Endothelial cell of umbilical vein (primary cell): ENCODE results near the gene MOB3C. TPM values are rescaled to one million over a fixed set of nuclear protein-coding genes. Genes with fewer than 3 reads are reported as not detected.

Experiments
- BruUV-seq: library from RNA; stranded (reverse); fragments of 400-500 nt; replicated peaks from 2 replicates; lab custom pipeline; 2021; lab: Mats Ljungman, UMichigan
- CTCF ChIA-PET: fragments of 300-600, 350-600 bp; sonication (Branson Sonifier 250); formaldehyde crosslinking; loops from one replicate; lab custom pipeline; 2021; ENCODE audit warnings: antibody characterized with exemption, inconsistent platforms; lab: Charles Lee
- POLR2A ChIA-PET: fragments of 300-600, 350-600 bp; sonication (Branson Sonifier 250); formaldehyde crosslinking; loops from one replicate; lab custom pipeline; 2021; ENCODE audit warnings: antibody characterized with exemption, inconsistent platforms; lab: Charles Lee
- DNase-seq: peaks from one replicate; pipeline ENCODE4 v3.0.0-alpha.2; 2011; ENCODE audit warnings: low read depth, low spot score
- FAIRE-seq: peaks from 2 replicates; lab custom pipeline; 2011; peaks lifted over from hg19 to GRCh38; lab: Jason Lieb, UNC
- H2AFZ ChIP-seq: 2 replicates; pipeline ENCODE4 v1.6.0; 2012; ENCODE audit warnings: low read depth, low read length, control low read depth, inconsistent platforms
- H3K27ac ChIP-seq: 2 replicates; pipeline ENCODE4 v1.5.1; 2011; ENCODE audit warnings: low read depth, mild to moderate bottlenecking, control low read depth, low read length, moderate library complexity; ENCODE audit not compliant: insufficient read depth
- H3K27me3 ChIP-seq, 2 experiments: 2 replicates each; pipeline versions ENCODE4 v1.6.0 to v1.6.1; 2011; ENCODE audit warnings: low read length in 2 of 2, mixed read lengths in 1 of 2; ENCODE audit not compliant: control insufficient read depth in 2 of 2, insufficient read depth in 2 of 2
- H3K36me3 ChIP-seq, 2 experiments: 2 replicates in 1 of 2; 3 replicates in 1 of 2; pipeline ENCODE4 v1.5.1; 2011; ENCODE audit warnings: low read length in 2 of 2, mild to moderate bottlenecking in 1 of 2, moderate library complexity in 1 of 2; ENCODE audit not compliant: control insufficient read depth in 2 of 2, insufficient read depth in 2 of 2; ENCODE audit errors: extremely low read depth in 1 of 2
- H3K4me1 ChIP-seq: 3 replicates; pipeline ENCODE4 v1.5.1; 2011; ENCODE audit warnings: mild to moderate bottlenecking, low read length; ENCODE audit not compliant: control insufficient read depth, insufficient read depth; ENCODE audit errors: extremely low read depth
- H3K4me2 ChIP-seq: 2 replicates; pipeline ENCODE4 v1.6.1; 2011; ENCODE audit warnings: low read length, control low read depth, mixed read lengths; ENCODE audit not compliant: insufficient read depth
- H3K4me3 ChIP-seq, 3 experiments: fragments of 200-600 bp in 1 of 3; sonication (generic), shearing (Covaris generic) in 1 of 3; replicated peaks in 1 of 3; 2 replicates each; pipeline ENCODE4 v1.5.1; 2011 to 2016; ENCODE audit warnings: control low read depth in 3 of 3, low read length in 3 of 3, mild to moderate bottlenecking in 2 of 3, inconsistent platforms in 1 of 3, low read depth in 1 of 3, moderate library complexity in 1 of 3; ENCODE audit not compliant: insufficient read depth in 1 of 3
- H3K79me2 ChIP-seq: 2 replicates; pipeline ENCODE4 v1.6.0; 2012; ENCODE audit warnings: low read length, inconsistent platforms; ENCODE audit not compliant: control insufficient read depth, insufficient read depth
- H3K9ac ChIP-seq: replicated peaks from 2 replicates; pipeline ENCODE3; 2011; ENCODE audit warnings: low read length, control low read depth; ENCODE audit not compliant: insufficient read depth; ENCODE audit errors: extremely low read depth
- H3K9me1 ChIP-seq: replicated peaks from 3 replicates; pipeline ENCODE4 v1.6.0; 2011; ENCODE audit warnings: mild to moderate bottlenecking, low read length; ENCODE audit not compliant: control insufficient read depth, insufficient read depth; ENCODE audit errors: extremely low read depth
- H3K9me3 ChIP-seq: replicated peaks from 2 replicates; pipeline ENCODE4 v1.5.1; 2012; ENCODE audit warnings: low read length, inconsistent platforms; ENCODE audit not compliant: control insufficient read depth, insufficient read depth
- H4K20me1 ChIP-seq: replicated peaks from 2 replicates; pipeline ENCODE3; 2011; ENCODE audit warnings: mild to moderate bottlenecking, low read length; ENCODE audit not compliant: control insufficient read depth, insufficient read depth; ENCODE audit errors: extremely low read depth
- EZH2 ChIP-seq: IDR thresholded peaks from 2 replicates; pipeline ENCODE4 v1.6.1; 2012; ENCODE audit warnings: borderline replicate concordance, low read depth, mild to moderate bottlenecking, moderate library complexity, low read length, inconsistent platforms; ENCODE audit not compliant: severe bottlenecking
- FOS ChIP-seq: IDR thresholded peaks from 2 replicates; pipeline ENCODE4 v1.6.1; 2011; ENCODE audit warnings: mild to moderate bottlenecking, low read length, moderate library complexity, borderline replicate concordance; ENCODE audit not compliant: insufficient read depth
- GATA2 ChIP-seq: IDR thresholded peaks from 2 replicates; pipeline ENCODE4 v1.7.0; 2011; ENCODE audit warnings: low read depth, mild to moderate bottlenecking, moderate library complexity, mixed read lengths, low read length; ENCODE audit not compliant: insufficient read length, insufficient read depth
- JUN ChIP-seq: IDR thresholded peaks from 2 replicates; pipeline ENCODE4 v1.6.1; 2011; ENCODE audit warnings: borderline replicate concordance, low read depth; ENCODE audit not compliant: insufficient read length, insufficient read depth
- MYC ChIP-seq: IDR thresholded peaks from one replicate; pipeline ENCODE4 v1.6.1; 2011; ENCODE audit warnings: mild to moderate bottlenecking, low read depth, low read length
- POLR2AphosphoS5 ChIP-seq: IDR thresholded peaks from 2 replicates; pipeline ENCODE4 v1.6.1; 2012; ENCODE audit warnings: low read depth, mild to moderate bottlenecking, control low read depth, low read length, moderate library complexity; ENCODE audit not compliant: insufficient read depth
- dilution Hi-C: fragments of 300-500 bp; cut with MboI; formaldehyde crosslinking; loops from one replicate; pipeline ENCODE4 v1.15.0; 2019; ENCODE audit warnings: low sequenced_read_pairs; ENCODE audit not compliant: extremely low pct_ligation_motif_present
- intact Hi-C: fragments of 100-400 bp; cut with micrococcal nuclease; formaldehyde crosslinking; loops from one replicate; pipeline ENCODE4 v1.10.0; 2022
- polyA plus RNA-seq, 4 experiments: library from polyadenylated mRNA; depleted of rRNA in 3 of 4; stranded (reverse) in 3 of 4; unstranded in 1 of 4; fragments of >200 nt; gene quantifications; 2 replicates each; pipeline versions ENCODE4 v1.2.1 to v1.2.3, GENCODE V29; 2011 to 2012; ENCODE audit warnings: missing spikeins in 1 of 4
- total RNA-seq: library from RNA; stranded (reverse); gene quantifications from 2 replicates; pipeline ENCODE4 v1.2.3, GENCODE V29; 2021
- TF ChIP-seq, protein P1 (sequence below): IDR thresholded peaks from 2 replicates; pipeline ENCODE4 v1.6.1; 2011; ENCODE audit not compliant: insufficient read depth, insufficient read length
- TF ChIP-seq, protein P2 (sequence below), 2 donors: IDR thresholded peaks; 1 replicate in 1 of 2; 2 replicates in 1 of 2; pipeline ENCODE4 v1.5.1; 2011; ENCODE audit warnings: low read length in 2 of 2, mild to moderate bottlenecking in 2 of 2, moderate library complexity in 2 of 2, control low read depth in 1 of 2, inconsistent platforms in 1 of 2, low read depth in 1 of 2; ENCODE audit not compliant: insufficient read depth in 1 of 2; ENCODE audit errors: extremely low read depth in 1 of 2

The MOB3C gene
- total and polyA plus RNA-seq, 2 donors (not counting 3 experiments of a cell fraction or from before 2014, with no cell fraction given): 6.1 to 8.4 TPM

DNA sequence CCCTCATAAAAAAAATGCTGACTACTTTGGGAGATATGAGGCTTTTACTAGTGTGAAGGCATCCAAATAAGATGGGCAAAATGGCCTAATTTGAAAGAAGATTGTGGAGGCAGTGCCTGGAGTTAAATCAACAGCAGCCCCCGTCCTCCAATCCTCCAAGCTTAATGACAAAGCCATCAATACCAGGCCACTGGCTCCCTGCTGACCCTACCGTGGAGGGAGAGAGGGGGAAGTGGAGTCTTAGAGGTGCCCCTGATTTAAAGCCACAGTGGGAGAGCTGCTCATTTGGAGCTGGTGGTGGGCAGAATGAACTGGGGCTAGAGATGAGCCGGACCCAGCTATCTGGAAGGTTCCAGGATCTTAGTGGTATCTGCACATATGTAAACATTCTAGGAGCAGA is 40.8 kb downstream of the MOB3C start:
- H3K27me3 ChIP-seq: no peaks in the 10 kb centered on the region
- no peak overlapping the region for H3K4me3 ChIP-seq
- no peaks in the 10 kb centered on the region for H3K4me1 ChIP-seq
- no peaks in the 10 kb centered on the region for H3K9me1 ChIP-seq
- dilution Hi-C loops: no loop called here
- DNase-seq (no peak), FAIRE-seq (no peak)
- H3K9ac ChIP-seq: no peak overlapping the region
- ChIA-PET CTCF (interaction anchor here (0.9 kb wide), 2 partner anchors 10 to 43 kb away, joined by 3 read pairs; no protein-coding TSS in a partner anchor), POLR2A (no interaction called here)
- H2AFZ ChIP-seq: no peak overlapping the region
- no peaks in the 10 kb centered on the region for H3K79me2 ChIP-seq
- no peak overlapping the region for H3K4me2 ChIP-seq
- intact Hi-C loops: no loop called here
- no peaks in the 10 kb centered on the region for H4K20me1 ChIP-seq
- no peak for TF ChIP-seq MYC
- TF ChIP-seq JUN: no peak
- TF ChIP-seq EZH2: no peak
- no peak for TF ChIP-seq FOS
- TF ChIP-seq, protein P1, sequence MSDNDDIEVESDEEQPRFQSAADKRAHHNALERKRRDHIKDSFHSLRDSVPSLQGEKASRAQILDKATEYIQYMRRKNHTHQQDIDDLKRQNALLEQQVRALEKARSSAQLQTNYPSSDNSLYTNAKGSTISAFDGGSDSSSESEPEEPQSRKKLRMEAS: no peak
- TF ChIP-seq, protein P2, sequence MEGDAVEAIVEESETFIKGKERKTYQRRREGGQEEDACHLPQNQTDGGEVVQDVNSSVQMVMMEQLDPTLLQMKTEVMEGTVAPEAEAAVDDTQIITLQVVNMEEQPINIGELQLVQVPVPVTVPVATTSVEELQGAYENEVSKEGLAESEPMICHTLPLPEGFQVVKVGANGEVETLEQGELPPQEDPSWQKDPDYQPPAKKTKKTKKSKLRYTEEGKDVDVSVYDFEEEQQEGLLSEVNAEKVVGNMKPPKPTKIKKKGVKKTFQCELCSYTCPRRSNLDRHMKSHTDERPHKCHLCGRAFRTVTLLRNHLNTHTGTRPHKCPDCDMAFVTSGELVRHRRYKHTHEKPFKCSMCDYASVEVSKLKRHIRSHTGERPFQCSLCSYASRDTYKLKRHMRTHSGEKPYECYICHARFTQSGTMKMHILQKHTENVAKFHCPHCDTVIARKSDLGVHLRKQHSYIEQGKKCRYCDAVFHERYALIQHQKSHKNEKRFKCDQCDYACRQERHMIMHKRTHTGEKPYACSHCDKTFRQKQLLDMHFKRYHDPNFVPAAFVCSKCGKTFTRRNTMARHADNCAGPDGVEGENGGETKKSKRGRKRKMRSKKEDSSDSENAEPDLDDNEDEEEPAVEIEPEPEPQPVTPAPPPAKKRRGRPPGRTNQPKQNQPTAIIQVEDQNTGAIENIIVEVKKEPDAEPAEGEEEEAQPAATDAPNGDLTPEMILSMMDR (IDR thresholded peaks at IDR 0.05; ENCODE audit: extremely low read depth in 1 of 2, insufficient read depth in 1 of 2, low read depth in 1 of 2, low read length in 2 of 2): no peak
- TF ChIP-seq GATA2: no peak
- TF ChIP-seq POLR2AphosphoS5: no peak
- BruUV-seq: no TSS peak
- no peak overlapping the region for H3K27ac ChIP-seq
- H3K36me3 ChIP-seq: peaks cover 0 to 5% of the 10 kb centered on the region in 2 experiments
- no peaks in the 10 kb centered on the region for H3K9me3 ChIP-seq
